Adrenal gland (tissue), 5 donors: ENCODE measurements around the gene MRPL50.

ENCODE experiments used
- POLR2A ChIP-seq, 2 donors: fragments of 450-650 bp; IDR thresholded peaks; one replicate each; pipeline ENCODE4 v1.6.1; 2017; ENCODE audit warnings: antibody characterized with exemption in 2 of 2, mild to moderate bottlenecking in 2 of 2, moderate library complexity in 1 of 2
- TF ChIP-seq, protein P1 (sequence below), 6 experiments: fragments of 450-650 bp in 4 of 6; fragments of 200-600 bp in 2 of 6; sonication (generic) in 1 of 6; IDR thresholded peaks; 1 replicate in 5 of 6; 2 replicates in 1 of 6; pipeline versions ENCODE4 v1.5.1 to v1.8.0; 2016 to 2021; ENCODE audit warnings: antibody characterized with exemption in 6 of 6, mild to moderate bottlenecking in 2 of 6, moderate library complexity in 1 of 6
- donor health status: DM: no; HTN: no; CAD: no.

DNA sequence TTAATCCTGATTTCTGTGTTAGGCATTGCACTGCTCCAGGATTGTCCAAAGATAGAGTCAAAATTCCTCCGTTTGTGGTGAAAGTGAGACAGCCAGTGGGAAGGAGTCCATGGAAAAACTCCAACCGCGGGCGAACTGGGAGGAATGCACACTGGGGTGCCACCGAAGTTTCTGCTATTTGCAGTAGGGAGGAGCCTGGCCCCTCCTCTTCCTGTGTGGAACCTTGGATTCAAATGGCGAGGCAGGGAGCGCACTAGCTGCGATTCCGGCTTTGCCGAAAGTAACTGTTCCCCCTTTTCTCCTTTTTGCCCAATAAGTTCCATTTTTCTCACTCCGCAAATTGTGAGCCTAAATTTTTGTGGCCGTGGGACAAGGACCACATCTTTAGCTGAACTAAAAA, 22.9 kb downstream of the MRPL50 start:
- TF ChIP-seq, protein P1, sequence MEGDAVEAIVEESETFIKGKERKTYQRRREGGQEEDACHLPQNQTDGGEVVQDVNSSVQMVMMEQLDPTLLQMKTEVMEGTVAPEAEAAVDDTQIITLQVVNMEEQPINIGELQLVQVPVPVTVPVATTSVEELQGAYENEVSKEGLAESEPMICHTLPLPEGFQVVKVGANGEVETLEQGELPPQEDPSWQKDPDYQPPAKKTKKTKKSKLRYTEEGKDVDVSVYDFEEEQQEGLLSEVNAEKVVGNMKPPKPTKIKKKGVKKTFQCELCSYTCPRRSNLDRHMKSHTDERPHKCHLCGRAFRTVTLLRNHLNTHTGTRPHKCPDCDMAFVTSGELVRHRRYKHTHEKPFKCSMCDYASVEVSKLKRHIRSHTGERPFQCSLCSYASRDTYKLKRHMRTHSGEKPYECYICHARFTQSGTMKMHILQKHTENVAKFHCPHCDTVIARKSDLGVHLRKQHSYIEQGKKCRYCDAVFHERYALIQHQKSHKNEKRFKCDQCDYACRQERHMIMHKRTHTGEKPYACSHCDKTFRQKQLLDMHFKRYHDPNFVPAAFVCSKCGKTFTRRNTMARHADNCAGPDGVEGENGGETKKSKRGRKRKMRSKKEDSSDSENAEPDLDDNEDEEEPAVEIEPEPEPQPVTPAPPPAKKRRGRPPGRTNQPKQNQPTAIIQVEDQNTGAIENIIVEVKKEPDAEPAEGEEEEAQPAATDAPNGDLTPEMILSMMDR (IDR thresholded peaks at IDR 0.05) = no peak
- TF ChIP-seq POLR2A (IDR thresholded peaks at IDR 0.05) = no peak
